HG03558 (cell line): ENCODE results near the gene TTC3.
A peak's percentile ranks its signal among the peaks of the same experiment; 100 is the strongest.

ENCODE experiments used
- ATAC-seq: cut with Tn5 transposase; IDR thresholded peaks from one replicate; pipeline ENCODE4 v1.9.1; 2021; ENCODE audit warnings: moderate number of reproducible peaks; ENCODE audit not compliant: unreplicated experiment; ENCODE audit errors: extremely low read depth

TTC3 gene

DNA sequence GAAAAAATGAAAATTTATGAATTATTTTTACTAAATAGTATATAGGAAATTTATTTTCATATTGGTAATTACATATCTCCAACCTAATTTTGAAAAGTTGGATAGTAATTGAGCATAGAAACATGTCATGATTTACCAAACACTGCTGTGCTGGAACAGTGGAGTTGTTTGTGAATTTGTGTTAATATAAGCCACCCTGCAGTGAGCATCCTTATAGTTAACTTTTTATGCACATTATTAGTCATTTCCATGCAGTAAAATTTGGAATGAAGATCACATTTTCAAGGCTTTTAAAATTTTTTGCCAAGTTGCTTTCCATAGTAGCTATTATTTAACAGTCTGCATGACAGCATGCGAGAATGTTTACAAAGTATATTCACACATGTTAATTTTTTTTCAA is 115.8 kb downstream of the TTC3 start:
- ATAC-seq: no peak

- no peak for ATAC-seq
These were observed 119.0 kb downstream of the TTC3 start for GRCh38 chr21:37192019-37192418.

DNA sequence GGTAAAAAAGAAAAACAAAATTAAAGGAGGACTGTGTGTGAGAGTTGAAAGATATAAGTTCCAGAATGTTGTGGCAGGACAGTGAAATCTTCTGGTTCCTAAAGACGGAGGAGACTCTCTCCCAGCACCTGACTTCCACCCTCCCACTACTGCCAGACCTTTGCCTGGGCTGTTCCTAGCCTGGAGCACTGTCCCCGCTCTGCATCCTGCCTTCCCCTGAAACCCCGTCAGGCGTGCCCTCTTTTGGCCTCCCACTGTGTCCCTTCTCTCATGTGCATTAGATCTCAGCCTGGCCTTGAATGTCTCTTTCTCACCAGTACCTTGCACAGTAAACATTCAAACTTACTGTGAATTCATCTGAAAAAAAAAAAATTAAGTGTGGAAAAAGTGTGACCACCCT is 120.0 kb downstream of the TTC3 start:
- ATAC-seq: no peak

DNA sequence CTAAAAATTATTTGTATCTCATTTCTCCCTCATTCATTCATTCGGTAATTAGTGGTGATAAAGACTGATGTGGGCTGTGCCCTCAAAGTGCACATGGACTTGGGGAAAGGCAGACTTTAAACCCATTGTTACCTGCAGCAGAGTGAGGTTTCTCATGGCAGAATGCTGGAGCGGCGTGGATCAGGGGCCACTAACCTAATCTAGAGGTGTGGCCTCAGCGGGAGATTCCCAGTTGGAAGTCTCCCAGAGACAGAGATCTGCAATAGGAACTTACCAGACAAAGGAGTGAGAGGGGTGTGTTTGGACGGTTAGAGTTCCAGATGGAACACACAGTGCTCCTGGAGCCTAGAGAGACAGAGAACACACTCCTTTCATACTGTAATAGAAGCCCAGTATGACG is 120.6 kb downstream of the TTC3 start:
- no peak for ATAC-seq

- no peak for ATAC-seq
These were observed 122.0 kb downstream of the TTC3 start for GRCh38 chr21:37195059-37195458.

DNA sequence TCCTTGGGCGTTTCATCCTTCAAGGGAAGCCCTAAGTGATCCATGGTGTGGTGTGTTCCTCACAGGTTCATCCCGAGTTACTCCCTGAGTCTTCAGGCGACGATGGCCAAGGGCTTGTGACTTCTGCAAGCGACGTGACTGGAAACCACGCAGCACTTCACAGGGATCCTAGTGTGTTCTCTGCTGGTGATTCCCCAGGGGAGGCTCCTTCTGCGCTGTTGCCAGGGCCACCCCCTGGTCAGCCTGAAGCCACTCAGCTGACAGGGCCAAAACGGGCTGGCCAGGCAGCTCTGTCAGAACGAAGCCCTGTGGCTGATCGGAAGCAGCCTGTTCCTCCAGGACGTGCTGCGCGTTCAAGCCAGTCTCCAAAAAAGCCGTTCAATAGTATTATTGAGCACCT is 122.6 kb downstream of the TTC3 start:
- no peak for ATAC-seq

- ATAC-seq: no peak
These were observed 123.8 kb downstream of the TTC3 start for GRCh38 chr21:37196847-37197246.

- ATAC-seq: no peak
These were observed 124.7 kb downstream of the TTC3 start for GRCh38 chr21:37197746-37198145.

DNA sequence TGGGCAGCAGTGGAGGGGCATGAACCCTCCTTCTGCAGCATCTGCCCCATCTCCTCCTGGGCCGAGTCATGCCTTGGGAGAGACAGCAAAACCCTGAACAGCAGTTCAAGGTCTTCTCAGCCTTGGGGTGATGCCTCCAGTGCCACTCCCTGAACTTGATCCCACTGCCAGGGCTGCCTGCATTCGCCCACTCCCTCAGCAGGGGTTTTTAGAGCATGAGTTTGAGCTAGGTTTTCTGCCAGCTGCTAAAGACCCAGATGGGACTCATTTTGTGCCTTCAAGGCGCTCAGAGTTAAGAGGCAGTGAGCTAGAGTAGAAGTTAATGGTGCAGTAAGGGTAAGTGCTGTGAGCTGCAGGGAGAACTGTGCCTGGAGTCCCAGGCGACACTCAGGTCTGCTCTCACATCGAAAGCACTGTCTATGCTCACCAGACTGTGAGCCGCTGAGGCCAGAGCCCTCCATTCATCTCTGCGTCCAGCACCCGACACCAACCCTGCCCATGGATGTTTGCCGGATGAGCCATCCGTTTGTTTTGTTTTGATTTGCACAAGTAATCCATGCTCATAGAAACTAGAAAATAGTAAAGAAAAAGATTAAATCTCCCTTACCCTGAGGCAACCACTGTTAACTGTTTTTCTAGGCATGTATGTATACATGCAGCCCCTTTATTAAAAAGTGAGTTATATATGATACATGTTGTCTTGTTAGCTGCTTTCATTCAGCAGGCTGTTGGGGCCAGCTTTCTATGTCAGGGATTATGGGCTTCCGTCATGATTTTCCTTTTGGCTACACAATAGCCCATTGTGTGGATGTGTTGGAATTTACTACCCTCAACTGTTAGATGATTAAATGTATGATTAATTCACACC is 126.2 kb downstream of the TTC3 start:
- ATAC-seq: no peak

DNA sequence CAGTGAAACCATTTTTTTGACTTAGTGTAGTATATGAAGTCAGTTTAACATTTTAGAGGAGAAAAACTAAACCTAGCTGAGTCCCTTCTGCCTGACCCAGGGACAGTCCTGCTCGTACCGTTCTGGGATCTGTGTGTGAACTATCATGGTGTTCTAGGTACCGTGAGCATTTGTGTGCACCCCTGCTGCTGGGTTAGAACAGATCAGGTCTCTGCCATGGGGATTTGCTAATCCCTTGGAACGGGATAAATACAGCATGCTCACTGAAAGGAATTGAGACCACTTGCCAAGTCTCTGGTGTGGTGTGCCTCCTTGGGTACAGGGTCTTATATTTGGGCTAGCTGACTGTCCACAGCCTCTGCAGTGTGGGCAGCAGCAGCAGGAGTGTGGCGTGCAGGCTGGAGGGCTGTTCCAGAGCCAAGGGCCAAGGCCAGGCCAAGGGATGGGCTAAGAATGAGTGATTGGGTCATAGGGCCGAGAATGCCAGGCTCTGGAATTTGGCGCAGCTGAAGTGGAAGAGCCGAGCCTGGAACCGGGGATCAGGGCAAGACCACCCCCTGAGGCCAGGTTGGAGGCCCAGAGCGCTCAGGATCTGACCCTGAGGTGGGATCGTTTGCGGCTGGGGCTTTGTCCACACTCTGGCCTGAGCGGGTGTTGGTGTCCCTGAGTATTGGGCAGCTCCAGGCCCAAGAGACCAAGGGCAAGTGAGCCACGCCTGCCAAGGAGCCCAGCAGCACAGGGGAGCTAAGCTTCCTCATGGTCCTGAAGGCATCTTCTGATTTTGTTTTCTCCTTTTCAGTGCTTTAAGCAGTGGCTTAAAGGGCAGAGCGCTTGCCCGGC is 127.8 kb downstream of the TTC3 start:
- ATAC-seq: no peak

- ATAC-seq: no peak
These were observed 129.4 kb downstream of the TTC3 start for GRCh38 chr21:37202221-37203110.

GRCh38 chr21:37204580-37204979 is 131.5 kb downstream of the TTC3 start:
- no peak for ATAC-seq

DNA sequence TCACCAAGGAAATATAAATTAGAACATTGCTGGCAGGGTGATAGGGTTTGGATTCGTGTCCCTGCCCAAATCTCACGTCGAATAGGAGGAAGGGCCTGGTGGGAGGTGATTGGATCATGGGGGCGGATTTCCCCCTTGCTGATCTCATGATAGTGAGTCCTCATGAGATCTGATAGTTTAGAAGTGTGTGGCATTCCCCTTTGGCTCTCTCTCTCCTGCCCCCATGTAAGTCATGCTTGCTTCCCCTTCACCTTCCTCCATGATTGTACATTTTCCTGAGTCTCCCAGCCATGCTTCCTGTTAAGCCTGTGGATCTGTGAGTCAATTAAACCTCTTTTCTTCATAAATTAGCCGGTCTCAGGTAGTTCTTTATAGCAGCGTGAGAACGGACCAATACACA is 133.4 kb downstream of the TTC3 start:
- ATAC-seq: no peak

DNA sequence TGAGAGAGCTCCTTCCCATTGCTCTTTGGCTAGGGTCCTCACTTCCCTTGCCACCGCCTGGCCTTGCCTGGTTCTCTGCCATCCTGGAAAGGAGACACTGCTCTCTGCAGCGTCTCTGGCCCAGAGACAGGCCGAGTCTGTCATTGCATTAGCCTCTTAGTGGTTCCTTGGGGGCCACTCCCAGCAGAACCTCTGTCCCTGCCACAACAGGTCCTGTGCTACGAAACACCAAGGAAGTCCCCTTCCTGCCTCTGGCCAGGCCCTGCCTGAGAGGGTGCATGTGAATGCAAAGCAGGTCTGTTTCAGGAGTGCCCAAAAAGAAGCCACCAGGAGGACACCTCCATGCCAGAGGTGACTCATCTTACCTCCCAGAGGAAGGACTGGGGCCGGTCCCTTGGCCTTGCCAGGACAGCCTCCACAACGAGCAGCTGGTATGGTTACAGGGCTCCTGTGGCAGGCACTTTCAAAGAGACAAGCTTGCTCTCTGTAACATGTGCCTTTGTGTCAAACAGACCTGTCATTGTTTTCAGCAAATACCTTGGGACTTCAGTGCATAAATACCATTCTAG is 134.5 kb downstream of the TTC3 start:
- peak; percentile 57 for ATAC-seq

DNA sequence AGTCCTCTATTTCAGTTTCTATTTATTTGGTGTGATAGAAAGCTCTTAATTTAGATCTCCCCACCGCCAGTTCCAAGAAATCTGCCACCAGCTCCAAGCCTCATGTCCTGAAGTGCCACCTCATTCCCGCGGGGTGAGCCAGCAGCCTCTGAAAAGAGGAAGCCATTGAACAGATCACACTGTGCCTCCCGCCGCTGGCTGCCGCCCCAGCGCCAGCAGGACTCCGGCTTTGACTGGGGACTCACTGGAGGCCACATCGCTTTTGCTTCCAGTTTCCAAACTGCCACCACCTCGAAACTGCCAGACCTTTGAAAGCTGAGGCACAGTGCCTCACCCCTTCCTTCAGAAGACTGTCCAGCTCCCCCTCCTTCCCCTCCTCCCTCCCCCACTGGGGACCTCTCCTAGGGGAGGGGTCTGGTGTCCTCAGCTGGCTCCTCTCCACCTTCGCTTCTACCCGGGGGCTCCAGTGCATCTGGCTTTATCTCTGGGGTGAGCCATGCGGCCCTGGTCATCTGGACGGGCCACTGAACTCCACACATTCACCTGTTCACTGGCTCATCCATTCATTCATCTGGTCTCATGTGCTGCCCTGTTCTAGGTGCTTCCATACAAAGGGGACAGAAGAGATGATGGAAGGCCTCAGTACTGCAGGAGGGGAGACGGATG is 135.1 kb downstream of the TTC3 start:
- ATAC-seq: peak; percentile 26

DNA sequence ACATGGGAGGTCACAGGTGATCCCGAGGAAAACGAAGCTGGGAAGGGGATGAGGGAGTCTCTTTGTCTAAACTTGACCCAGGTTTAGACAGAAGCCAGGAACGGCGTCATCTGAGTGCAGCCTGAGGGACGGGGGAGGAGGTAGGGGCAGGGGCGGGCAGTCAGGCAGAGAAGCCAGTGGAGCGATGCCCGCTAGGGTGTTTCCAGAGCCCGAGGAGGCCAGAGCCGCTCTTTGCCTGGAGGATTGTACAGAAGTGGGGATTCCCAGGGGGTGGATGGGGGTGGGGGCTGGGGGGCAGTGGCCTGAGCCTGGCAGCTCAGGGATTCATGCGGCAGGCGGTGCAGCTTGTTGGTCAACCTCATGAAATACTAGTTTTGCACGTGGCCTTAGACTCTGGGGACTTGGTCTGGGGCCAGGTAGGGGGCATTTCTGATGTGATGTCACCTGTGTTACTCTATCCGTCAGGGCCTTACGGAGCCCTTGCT is 135.7 kb downstream of the TTC3 start:
- no peak for ATAC-seq

- no peak for ATAC-seq
These were observed 137.1 kb downstream of the TTC3 start for GRCh38 chr21:37210130-37210529.

- no peak for ATAC-seq
These were observed 137.7 kb downstream of the TTC3 start for GRCh38 chr21:37210799-37211198.

GRCh38 chr21:37214952-37215351 is 141.9 kb downstream of the TTC3 start:
- no peak for ATAC-seq
